T47D (cell line): ENCODE measurements around the gene PDS5A.
"Not testable (repeated sequence)": the region's sequence is repeated elsewhere in the genome, so short reads cannot be mapped to it uniquely, and the experiment has no call there.

Experiments
- DNase-seq, 2 experiments: peaks; one replicate each; pipeline versions ENCODE4 v3.0.0 to v3.0.0-alpha.2; 2011 to 2012; ENCODE audit warnings: low read depth in 1 of 2, low spot score in 1 of 2
- JUND ChIP-seq: IDR thresholded peaks from 2 replicates; pipeline ENCODE4 v1.6.1; 2012; ENCODE audit warnings: low read depth
- in situ Hi-C: cut with HindIII; loops from 2 replicates; pipeline ENCODE4 v1.10.0; 2016; ENCODE audit warnings: low sequenced_read_pairs, low pct_unique_long_range_greater_than_20kb

Gene PDS5A

DNA sequence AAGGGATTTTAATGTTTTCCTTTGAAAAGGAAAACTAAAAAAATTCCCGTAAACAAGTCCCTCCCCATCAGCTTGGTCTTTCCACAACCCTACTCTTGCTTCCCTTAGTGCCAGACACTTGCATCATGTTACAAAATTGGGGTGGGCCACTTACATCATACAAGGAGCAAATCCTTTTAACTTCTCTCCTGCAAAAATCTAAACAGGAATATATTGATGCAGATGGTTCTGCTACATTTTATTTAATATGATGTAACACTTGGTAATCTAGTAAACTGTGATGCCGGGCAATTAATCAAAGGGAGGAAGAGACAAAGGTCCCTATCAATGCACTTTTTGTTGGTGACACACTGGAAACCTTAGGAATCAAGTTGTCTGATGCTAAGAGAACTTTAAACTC is 154.5 kb downstream of the PDS5A start:
- DNase-seq: no peak
- no peak for TF ChIP-seq JUND
- in situ Hi-C loops: no loop called here

DNA sequence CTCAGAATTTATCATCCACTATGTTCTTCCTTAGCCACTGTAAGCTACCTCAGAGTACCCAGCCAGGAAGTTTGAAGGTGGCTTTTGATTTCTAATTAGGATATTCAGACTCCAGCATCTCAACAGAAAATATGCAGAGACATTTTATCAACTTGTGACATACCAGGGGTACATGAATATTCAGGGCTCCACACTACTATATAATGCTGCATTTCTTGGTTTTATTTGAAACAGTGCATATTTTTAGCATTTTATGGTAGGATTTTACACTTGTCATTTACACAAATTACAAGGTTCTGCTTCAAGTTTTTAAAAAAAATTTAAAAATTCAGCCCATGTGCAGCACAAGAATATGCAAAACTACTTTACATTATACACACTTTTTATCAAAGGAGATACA is 155.0 kb downstream of the PDS5A start:
- DNase-seq: no peak
- in situ Hi-C loops: no loop called here
- TF ChIP-seq JUND: no peak

DNA sequence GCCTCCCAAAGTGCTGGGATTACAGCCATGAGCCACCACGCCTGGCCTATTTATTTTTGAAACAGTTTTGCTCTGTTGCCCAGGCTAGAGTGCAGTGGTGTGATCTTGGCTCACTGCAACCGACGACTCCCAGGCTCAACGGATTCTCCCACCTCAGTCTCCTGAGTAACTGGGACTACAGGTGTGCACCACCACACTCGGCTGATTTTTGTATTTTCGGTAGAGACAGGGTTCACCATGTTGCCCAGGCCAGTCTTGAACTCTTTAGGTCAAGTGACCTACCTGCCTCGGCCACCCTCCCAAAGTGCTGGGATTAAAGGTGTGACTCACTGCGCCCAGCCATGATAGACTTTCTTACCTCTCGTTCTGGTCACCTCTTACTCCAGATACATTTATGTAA is 155.8 kb downstream of the PDS5A start:
- no peak for TF ChIP-seq JUND
- in situ Hi-C loops: no loop called here
- DNase-seq: no peak

DNA sequence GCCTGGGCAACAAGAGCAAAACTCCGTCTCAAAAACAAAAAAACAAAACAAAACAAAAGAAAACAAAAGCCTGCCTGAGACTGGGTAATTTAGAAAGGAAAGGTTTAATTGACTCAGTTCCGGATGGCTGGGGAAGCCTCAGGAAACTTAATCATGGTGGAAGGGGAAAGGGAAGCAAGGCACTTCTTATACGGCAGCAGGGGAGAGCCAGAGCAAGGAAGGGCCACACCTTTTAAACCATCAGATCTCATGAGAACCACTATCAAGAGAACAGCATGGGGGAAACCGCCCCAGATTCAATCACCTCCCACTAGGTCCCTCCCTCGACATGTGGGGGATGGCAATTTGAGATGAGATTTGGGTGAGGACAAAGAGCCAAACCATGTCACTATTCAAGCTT is 157.5 kb downstream of the PDS5A start:
- in situ Hi-C loops: no loop called here
- TF ChIP-seq JUND: no peak
- DNase-seq: no peak

DNA sequence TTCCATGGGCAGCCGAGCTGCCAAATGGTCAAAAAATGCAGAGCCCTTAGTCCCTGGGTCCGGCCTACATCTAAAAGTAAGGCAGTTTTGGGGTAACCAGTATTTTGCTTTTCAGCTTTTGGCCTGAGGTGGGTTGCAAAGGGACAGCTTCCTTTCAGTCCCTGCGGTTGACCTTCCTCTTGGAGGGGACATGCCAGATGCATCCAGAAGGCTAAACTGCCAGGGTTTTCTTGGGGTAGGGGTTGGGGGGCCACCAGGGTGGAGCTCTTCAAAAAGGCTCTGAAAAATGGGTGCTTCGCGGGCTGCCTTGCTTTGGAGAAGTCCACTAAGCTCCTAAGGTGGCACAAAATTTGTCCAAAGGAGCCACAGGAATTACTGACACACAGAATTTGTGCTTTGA is 159.1 kb downstream of the PDS5A start:
- in situ Hi-C loops: no loop called here
- DNase-seq: no peak
- TF ChIP-seq JUND: no peak

DNA sequence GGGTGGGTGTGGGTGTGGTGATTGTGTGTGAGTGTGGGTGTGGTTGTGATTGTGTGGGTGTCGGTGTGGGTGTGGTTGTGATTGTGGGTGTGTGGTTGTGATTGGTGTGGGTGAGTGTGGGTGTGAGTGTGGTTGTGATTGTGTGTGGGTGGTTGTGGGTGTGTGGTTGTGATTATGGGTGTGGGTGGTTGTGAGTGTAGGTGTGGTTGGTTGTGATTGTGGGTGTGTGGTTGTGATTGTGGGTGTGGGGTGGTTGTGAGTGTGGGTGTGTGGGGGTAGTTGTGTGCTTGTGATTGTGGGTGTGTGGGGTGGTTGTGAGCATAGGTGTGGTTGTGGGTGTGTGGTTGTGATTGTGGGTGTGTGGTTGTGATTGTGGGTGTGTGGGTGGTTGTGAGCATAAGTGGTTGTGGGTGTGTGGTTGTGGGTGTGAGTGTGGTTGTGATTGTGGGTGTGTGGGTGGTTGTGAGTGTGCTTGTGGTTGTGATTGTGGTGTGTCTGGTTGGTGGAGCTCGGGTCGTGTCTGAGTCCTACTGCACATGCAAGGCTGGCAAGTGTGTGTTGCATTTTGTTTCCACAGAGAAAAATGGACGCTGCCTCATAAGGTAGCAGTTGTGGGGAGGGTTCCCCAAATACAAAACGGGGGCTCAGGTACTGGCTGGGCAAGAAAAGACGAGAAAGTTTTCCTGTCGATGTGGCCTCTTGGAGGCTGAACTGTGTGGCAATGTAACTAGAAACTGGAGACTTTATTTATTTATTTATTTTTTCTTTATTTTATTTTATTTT is 163.1 kb downstream of the PDS5A start:
- no peak for TF ChIP-seq JUND
- in situ Hi-C loops: no loop called here
- peak in 1 of 2 experiments; percentile 42 for DNase-seq

DNA sequence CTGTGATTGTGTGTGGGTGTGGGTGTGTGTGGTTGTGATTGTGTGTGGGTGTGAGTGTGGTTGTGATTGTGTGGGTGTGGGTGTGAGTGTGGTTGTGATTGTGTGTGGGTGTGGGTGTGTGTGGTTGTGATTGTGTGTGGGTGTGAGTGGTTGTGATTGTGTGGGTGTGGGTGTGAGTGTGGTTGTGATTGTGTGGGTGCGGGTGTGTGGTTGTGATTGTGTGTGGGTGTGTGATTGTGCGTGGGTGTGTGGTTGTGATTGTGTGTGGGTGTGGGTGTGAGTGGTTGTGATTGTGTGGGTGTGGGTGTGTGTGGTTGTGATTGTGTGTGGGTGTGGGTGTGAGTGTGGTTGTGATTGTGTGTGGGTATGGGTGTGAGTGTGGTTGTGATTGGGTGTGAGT is 163.9 kb downstream of the PDS5A start:
- DNase-seq, in situ Hi-C loops: not testable (repeated sequence)

DNA sequence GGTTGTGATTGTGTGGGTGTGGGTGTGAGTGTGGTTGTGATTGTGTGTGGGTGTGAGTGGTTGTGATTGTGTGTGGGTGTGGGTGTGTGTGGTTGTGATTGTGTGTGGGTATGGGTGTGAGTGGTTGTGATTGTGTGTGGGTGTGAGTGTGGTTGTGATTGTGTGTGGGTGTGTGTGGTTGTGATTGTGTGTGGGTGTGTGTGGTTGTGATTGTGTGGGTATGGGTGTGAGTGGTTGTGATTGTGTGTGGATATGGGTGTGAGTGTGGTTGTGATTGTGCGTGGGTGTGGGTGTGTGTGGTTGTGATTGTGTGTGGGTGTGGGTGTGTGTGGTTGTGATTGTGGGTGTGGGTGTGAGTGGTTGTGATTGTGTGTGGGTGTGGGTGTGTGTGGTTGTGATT is 164.7 kb downstream of the PDS5A start:
- in situ Hi-C loops, DNase-seq: not testable (repeated sequence)

DNA sequence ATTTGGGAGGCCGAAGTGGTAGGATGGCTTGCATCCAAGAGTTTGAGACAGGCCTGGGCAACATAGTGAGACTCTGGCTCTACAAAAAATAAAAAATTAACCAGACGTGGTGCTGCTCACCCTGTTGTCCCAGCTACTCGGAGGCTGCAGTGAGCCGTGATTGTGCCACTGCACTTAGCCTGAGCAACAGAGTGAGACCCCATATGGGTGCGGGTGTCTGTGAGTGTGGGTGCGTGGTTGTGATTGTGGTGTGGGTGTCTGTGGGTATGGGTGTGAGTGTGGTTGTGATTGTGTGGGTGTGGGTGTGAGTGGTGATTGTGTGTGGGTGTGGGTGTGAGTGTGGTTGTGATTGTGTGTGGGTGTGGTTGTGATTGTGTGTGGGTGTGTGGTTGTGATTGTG is 165.2 kb downstream of the PDS5A start:
- in situ Hi-C loops: no loop called here
- peak in 1 of 2 experiments; percentile 11 for DNase-seq
- no peak for TF ChIP-seq JUND

DNA sequence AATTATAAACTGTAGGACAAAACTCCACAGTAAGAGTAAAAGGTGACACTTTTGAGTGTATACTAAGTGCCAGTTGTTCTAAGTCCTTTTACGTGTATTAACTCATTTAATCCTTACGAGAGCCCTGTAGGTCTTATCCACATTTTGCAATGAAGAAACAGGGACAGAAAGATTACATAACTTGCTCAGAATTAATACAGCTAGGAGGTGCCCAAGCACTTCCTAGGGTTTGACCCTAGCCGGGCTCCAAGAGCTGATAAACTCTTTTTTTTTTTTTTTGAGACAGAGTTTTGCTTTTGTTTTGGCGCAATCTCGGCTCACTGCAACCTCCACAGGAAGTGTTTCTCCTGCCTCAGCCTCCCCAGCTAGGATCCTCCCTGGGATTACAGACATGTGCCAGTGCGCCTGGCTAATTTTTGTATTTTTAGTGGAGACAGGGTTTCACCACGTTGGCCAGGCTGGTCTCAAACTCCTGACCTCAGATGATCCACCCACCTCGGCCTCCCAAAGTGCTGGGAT is 169.4 kb downstream of the PDS5A start:
- no peak for DNase-seq
- in situ Hi-C loops: no loop called here
- TF ChIP-seq JUND: no peak

DNA sequence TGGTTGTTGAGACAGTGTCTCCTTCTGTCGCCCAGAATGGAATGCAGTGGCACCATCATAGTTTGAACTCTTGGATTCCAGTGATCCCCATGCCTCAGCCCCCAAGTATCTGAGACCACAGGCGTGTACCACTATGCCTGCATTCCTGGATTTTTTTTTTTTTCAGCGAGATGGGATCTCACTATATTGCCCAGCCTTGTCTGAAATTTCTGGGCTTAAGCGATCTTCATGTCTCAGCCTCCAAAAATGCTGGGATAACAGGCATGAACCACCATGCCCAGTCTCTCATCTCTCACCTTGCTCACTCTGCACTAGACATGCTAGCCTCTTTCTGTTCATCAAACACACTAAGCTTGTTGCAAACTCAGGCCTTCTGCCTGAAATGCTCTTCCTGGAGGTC is 175.7 kb downstream of the PDS5A start:
- no peak for DNase-seq
- no peak for TF ChIP-seq JUND
- in situ Hi-C loops: no loop called here

DNA sequence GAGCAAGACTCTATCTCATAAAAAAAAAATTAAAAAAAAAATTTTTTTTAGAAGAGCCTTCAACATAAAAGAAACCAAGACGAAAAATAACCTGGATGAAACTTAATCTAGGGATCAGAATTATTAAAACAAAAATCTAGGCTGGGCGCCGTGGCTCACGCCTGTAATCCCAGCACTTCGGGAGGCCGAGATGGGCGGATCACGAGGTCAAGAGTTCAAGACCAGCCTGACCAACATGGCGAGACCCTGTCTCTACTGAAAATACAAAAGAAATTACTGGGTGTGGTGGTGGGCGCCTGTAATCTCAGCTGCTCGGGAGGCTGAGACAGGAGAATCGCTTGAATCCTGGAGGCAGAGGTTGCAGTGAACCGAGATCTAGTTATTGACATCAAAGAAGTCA is 184.7 kb downstream of the PDS5A start:
- DNase-seq, in situ Hi-C loops: not testable (repeated sequence)

DNA sequence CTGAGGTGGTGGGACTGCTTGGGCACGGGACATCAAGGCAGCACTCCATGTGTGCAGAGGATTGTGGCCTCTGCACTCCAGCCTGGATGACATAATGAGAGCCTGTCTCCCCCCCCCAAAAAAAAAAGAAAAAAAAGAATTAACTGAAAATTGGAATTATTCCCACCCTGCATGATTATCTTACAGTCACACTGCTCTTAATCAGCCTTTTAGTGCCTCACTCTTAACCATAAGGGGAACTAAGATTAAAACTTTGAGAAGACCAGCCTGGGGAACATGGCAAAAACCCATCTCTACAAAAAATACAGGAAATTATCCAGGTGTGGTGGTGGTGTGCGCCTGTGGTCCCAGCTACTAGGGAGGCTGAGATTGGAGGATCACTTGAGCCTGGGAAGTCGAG is 185.2 kb downstream of the PDS5A start:
- in situ Hi-C loops: no loop called here
- TF ChIP-seq JUND: no peak
- no peak for DNase-seq

DNA sequence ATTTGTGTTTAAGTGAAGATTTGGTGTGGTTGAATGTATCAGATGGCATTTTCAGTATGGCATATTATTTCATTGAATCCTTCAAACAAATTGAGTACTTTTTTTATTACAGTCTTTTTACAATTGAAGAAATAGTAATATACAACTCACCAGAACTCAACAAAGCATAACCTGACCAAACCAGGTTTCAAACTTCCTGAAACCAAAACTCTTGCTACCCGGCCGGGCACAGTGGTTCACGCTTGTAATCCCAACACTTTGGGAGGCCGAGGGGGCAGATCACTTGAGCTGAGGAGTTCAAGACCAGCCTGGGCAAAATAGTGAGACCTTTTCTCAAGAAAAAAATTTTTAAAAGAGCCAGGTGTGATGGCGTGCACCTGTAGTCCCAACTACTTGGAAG is 185.6 kb downstream of the PDS5A start:
- no peak for TF ChIP-seq JUND
- no peak for DNase-seq
- in situ Hi-C loops: no loop called here
